SU-DHL-6 (cell line): ENCODE data around the gene AGTRAP.

Source experiments
- H2AFZ ChIP-seq: fragments of 200-600 bp; sonication (generic); 2 replicates; pipeline ENCODE4 v1.6.1; 2014; ENCODE audit warnings: low read depth, mild to moderate bottlenecking, moderate library complexity, mixed read lengths, antibody characterized with exemption, low read length; ENCODE audit not compliant: severe bottlenecking
- H3F3A ChIP-seq: fragments of 200-600 bp; shearing (Covaris generic); 2 replicates; pipeline ENCODE4 v1.6.0; 2016; ENCODE audit warnings: antibody characterized with exemption, mild to moderate bottlenecking; ENCODE audit not compliant: insufficient read depth
- H3K27ac ChIP-seq: fragments of 200-600 bp; sonication (generic); 2 replicates; pipeline ENCODE4 v1.5.1; 2016; ENCODE audit warnings: low read depth, mild to moderate bottlenecking, low read length, moderate library complexity, mixed read lengths
- H3K27me3 ChIP-seq: fragments of 200-600 bp; sonication (generic), shearing (Covaris generic); 2 replicates; pipeline ENCODE4 v1.6.0; 2014; ENCODE audit warnings: mild to moderate bottlenecking, low read length
- H3K36me3 ChIP-seq: fragments of 200-600 bp; sonication (generic); 2 replicates; pipeline ENCODE4 v1.6.1; 2014; ENCODE audit warnings: mild to moderate bottlenecking, low read length, mixed read lengths
- H3K4me2 ChIP-seq: fragments of 300-600, 200-600 bp; shearing (Covaris generic), sonication (generic); 2 replicates; pipeline ENCODE4 v1.6.0; 2014; ENCODE audit warnings: low read length, low read depth, mild to moderate bottlenecking; ENCODE audit not compliant: poor library complexity, severe bottlenecking
- H3K4me3 ChIP-seq: fragments of 200-600 bp; sonication (generic); 2 replicates; pipeline ENCODE4 v1.5.1; 2014; ENCODE audit warnings: antibody characterized with exemption, low read length, mild to moderate bottlenecking, mixed read lengths; ENCODE audit not compliant: insufficient read depth, poor library complexity, severe bottlenecking
- H3K79me2 ChIP-seq: fragments of 200-600 bp; sonication (generic); 2 replicates; pipeline ENCODE4 v1.6.1; 2014; ENCODE audit warnings: mild to moderate bottlenecking, low read length, moderate library complexity; ENCODE audit not compliant: insufficient read depth
- H3K9ac ChIP-seq: fragments of 200-600 bp; sonication (generic); 2 replicates; pipeline ENCODE4 v1.7.0; 2014; ENCODE audit warnings: mild to moderate bottlenecking, low read length
- H3K9me2 ChIP-seq: fragments of 200-600 bp; sonication (generic); replicated peaks from 2 replicates; pipeline ENCODE4 v1.6.1; 2014; ENCODE audit warnings: low read length; ENCODE audit not compliant: insufficient read depth
- H3K9me3 ChIP-seq: fragments of 200-600 bp; sonication (generic); 2 replicates; pipeline ENCODE4 v1.6.1; 2014; ENCODE audit warnings: low read length, mixed read lengths; ENCODE audit not compliant: insufficient read depth
- H4K20me1 ChIP-seq: fragments of 200-600 bp; sonication (generic); 2 replicates; pipeline ENCODE4 v1.6.1; 2014; ENCODE audit warnings: low read depth, mild to moderate bottlenecking, antibody characterized with exemption, low read length, moderate library complexity, mixed read lengths
- EZH2phosphoT487 ChIP-seq: fragments of 200-600 bp; sonication (generic), shearing (Covaris generic); conservative IDR thresholded peaks from 2 replicates; pipeline ENCODE4 v1.6.1; 2018; ENCODE audit warnings: mild to moderate bottlenecking, antibody characterized with exemption, low read length, moderate library complexity, mixed read lengths
- TF ChIP-seq, protein P1 (sequence below): fragments of 200-600 bp; sonication (generic); IDR thresholded peaks from one replicate; pipeline ENCODE4 v1.5.1; 2017; ENCODE audit warnings: antibody characterized with exemption, mild to moderate bottlenecking, low read length, moderate library complexity; ENCODE audit not compliant: insufficient read depth, poor library complexity, severe bottlenecking

The AGTRAP gene

DNA sequence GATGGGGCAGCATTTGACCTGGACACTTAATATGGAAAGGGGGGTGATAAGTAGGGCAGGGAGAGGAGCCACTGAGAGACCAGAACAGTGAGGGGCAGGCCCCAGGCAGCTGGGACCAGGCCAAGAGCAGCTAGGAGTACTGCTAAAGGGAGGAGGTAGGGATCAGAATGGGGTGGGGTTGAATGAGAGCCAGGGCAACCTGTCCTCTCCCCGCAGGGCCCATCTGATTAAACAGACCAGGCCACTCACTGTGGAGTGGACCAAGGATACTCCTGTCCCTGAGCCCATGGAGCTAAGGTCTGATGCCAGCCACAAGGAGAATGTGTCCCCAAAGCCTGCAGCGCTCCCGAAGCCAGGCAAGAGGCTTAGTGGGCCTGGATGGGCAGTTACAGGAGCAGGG is 28.2 kb downstream of the AGTRAP start:
- TF ChIP-seq, protein P1, sequence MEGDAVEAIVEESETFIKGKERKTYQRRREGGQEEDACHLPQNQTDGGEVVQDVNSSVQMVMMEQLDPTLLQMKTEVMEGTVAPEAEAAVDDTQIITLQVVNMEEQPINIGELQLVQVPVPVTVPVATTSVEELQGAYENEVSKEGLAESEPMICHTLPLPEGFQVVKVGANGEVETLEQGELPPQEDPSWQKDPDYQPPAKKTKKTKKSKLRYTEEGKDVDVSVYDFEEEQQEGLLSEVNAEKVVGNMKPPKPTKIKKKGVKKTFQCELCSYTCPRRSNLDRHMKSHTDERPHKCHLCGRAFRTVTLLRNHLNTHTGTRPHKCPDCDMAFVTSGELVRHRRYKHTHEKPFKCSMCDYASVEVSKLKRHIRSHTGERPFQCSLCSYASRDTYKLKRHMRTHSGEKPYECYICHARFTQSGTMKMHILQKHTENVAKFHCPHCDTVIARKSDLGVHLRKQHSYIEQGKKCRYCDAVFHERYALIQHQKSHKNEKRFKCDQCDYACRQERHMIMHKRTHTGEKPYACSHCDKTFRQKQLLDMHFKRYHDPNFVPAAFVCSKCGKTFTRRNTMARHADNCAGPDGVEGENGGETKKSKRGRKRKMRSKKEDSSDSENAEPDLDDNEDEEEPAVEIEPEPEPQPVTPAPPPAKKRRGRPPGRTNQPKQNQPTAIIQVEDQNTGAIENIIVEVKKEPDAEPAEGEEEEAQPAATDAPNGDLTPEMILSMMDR = no peak
- no peak for TF ChIP-seq EZH2phosphoT487

DNA sequence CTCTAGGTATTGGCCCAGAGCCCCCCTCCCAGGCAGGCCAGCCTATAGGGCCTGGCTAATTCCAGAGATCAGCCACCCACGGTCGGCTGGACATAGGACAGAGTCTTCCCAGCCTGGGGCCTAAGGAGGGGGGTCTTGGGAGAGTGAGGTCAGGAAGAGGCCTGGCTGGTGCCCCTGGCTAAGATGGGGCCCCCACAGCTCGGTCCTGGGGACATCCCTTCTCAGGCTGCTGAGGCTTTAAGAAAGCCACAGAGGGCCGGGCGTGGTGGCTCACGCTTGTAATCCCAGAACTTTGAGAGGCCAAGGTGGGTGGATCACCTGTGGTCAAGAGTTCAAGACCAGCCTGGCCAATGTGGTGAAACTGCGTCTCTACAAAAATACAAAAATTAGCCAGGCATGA is 28.6 kb downstream of the AGTRAP start:
- H3K27me3 ChIP-seq = no peaks in the 10 kb centered on the region
- H3K9me2 ChIP-seq = no peaks in the 10 kb centered on the region
- H3K9ac ChIP-seq = no peak overlapping the region
- H3K9me3 ChIP-seq = no peaks in the 10 kb centered on the region
- no peak overlapping the region for H2AFZ ChIP-seq
- no peaks in the 10 kb centered on the region for H3K36me3 ChIP-seq
- H3K79me2 ChIP-seq = no peaks in the 10 kb centered on the region
- no peak for TF ChIP-seq EZH2phosphoT487
- TF ChIP-seq, protein P1 = no peak
- H3K27ac ChIP-seq = no peak overlapping the region
- no peak overlapping the region for H3K4me3 ChIP-seq
- H3F3A ChIP-seq = no peaks in the 10 kb centered on the region
- H3K4me2 ChIP-seq = no peak overlapping the region
- no peaks in the 10 kb centered on the region for H4K20me1 ChIP-seq

More for the DNA sequence above, 28.2 kb downstream of the AGTRAP start:
- no peak overlapping the region for H3K9ac ChIP-seq
- no peaks in the 10 kb centered on the region for H3K9me3 ChIP-seq
- no peaks in the 10 kb centered on the region for H4K20me1 ChIP-seq
- H3K79me2 ChIP-seq = no peaks in the 10 kb centered on the region
- no peak overlapping the region for H2AFZ ChIP-seq
- H3K4me3 ChIP-seq = no peak overlapping the region
- no peak overlapping the region for H3K4me2 ChIP-seq
- H3K27me3 ChIP-seq = no peaks in the 10 kb centered on the region
- H3K36me3 ChIP-seq = no peaks in the 10 kb centered on the region
- no peaks in the 10 kb centered on the region for H3K9me2 ChIP-seq
- no peaks in the 10 kb centered on the region for H3F3A ChIP-seq
- no peak overlapping the region for H3K27ac ChIP-seq

DNA sequence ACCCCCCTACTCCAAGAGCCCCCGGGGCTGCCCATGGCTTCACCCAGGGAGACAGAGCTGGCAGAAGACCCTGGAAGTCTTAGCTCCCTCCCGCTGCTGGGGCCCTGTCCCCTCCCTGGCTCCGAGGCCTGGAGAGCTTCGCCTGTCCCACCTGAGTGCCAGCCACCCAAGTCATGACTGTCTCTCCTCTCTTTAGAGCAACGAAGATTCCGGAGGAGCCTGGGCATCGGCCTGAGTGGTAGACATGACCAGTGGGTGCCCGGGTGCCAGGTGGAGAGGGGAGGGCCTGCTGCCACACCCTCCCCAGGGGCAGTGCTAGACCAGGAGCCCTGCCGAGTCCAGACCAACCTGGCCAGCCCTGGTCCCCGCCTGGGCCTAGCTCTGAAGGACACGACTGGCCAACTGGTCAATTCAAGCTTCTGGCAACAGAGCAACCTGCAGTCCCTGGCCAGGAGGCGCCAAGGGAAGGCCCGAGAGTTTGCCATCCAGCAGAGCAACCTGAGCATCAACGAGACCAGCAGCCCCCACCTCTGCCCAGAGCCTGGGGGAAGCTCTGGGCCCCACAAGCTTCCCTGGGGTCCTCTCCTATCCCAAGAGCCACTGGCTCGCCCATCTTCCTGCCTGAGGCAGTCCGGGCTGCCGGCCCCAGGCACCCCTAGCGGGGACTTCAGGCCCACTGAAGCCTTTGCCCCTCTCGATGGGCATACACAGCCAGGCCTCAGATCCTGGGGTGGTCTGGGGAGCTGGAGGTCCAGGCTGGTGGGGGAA is 29.9 kb downstream of the AGTRAP start:
- no peaks in the 10 kb centered on the region for H3K9me3 ChIP-seq
- no peak overlapping the region for H3K27ac ChIP-seq
- H3K4me2 ChIP-seq = no peak overlapping the region
- no peaks in the 10 kb centered on the region for H3K9me2 ChIP-seq
- no peaks in the 10 kb centered on the region for H3F3A ChIP-seq
- H3K36me3 ChIP-seq = no peaks in the 10 kb centered on the region
- no peak overlapping the region for H2AFZ ChIP-seq
- H3K4me3 ChIP-seq = no peak overlapping the region
- H3K79me2 ChIP-seq = no peaks in the 10 kb centered on the region
- H3K9ac ChIP-seq = no peak overlapping the region
- H4K20me1 ChIP-seq = no peaks in the 10 kb centered on the region
- TF ChIP-seq, protein P1 = no peak
- TF ChIP-seq EZH2phosphoT487 = no peak
- no peaks in the 10 kb centered on the region for H3K27me3 ChIP-seq
